ENCODE measurements around the gene ATF1. TPM values are rescaled to one million over a fixed set of nuclear protein-coding genes. Genes with fewer than 3 reads are reported as not detected.

The ATF1 gene
- total and polyA plus RNA-seq, 2 experiments from 2014 or later: 24.7 to 35.5 TPM

GRCh38 chr12:50772877-50773276, 9.0 kb downstream of the ATF1 start:
- Histone ChIP-seq H3K4me3 (no peak overlapping the region), H4K20me1 (ENCODE audit: insufficient read depth, poor library complexity, severe bottlenecking) (peaks cover 19% of the 10 kb centered on the region), H3K9me2 (replicated peaks; ENCODE audit: insufficient read depth) (no peaks in the 10 kb centered on the region), H3K27ac (no peak overlapping the region), H3K4me1 (ENCODE audit: insufficient read depth) (peaks cover 13% of the 10 kb centered on the region), H3K27me3 (no peaks in the 10 kb centered on the region), H3K4me2 (no peak overlapping the region), H3K9me3 (ENCODE audit: low read depth) (no peaks in the 10 kb centered on the region), H2AFZ (no peak overlapping the region), H3K79me2 (peaks cover 96% of the 10 kb centered on the region), H3K36me3 (replicated peaks; ENCODE audit: insufficient read depth, low read depth) (no peaks in the 10 kb centered on the region)
- 97% methylated on average over 2 of the region's 2 CpGs for WGBS (ENCODE audit: low lambda C conversion rate, missing lambda C conversion rate)
- TF ChIP-seq EZH2 (IDR thresholded peaks at IDR 0.05; ENCODE audit: borderline replicate concordance): no peak
- TF ChIP-seq CTCF (IDR thresholded peaks at IDR 0.05; ENCODE audit: poor library complexity): no peak
- no peak for TF ChIP-seq EZH2phosphoT487 (IDR thresholded peaks at IDR 0.05; ENCODE audit: low read depth, severe bottlenecking, unreplicated experiment)
- DNase-seq (ENCODE audit: low spot score): no peak

- DNase-seq (ENCODE audit: low spot score): no peak
- Histone ChIP-seq H3K4me3 (no peak overlapping the region), H3K9me3 (ENCODE audit: low read depth) (no peaks in the 10 kb centered on the region), H3K79me2 (peaks cover 96% of the 10 kb centered on the region), H3K27me3 (no peaks in the 10 kb centered on the region), H3K27ac (no peak overlapping the region), H3K36me3 (replicated peaks; ENCODE audit: insufficient read depth, low read depth) (no peaks in the 10 kb centered on the region), H2AFZ (no peak overlapping the region), H3K9me2 (replicated peaks; ENCODE audit: insufficient read depth) (no peaks in the 10 kb centered on the region), H4K20me1 (ENCODE audit: insufficient read depth, poor library complexity, severe bottlenecking) (peaks cover 9% of the 10 kb centered on the region), H3K4me2 (no peak overlapping the region), H3K4me1 (ENCODE audit: insufficient read depth) (no peaks in the 10 kb centered on the region)
- no peak for TF ChIP-seq EZH2phosphoT487 (IDR thresholded peaks at IDR 0.05; ENCODE audit: low read depth, severe bottlenecking, unreplicated experiment)
- TF ChIP-seq EZH2 (IDR thresholded peaks at IDR 0.05; ENCODE audit: borderline replicate concordance): no peak
- no peak for TF ChIP-seq CTCF (IDR thresholded peaks at IDR 0.05; ENCODE audit: poor library complexity)
- 96% methylated on average over 2 of the region's 2 CpGs for WGBS (ENCODE audit: low lambda C conversion rate, missing lambda C conversion rate)
These were observed 11.3 kb downstream of the ATF1 start for GRCh38 chr12:50775251-50775650.

GRCh38 chr12:50776749-50777728, 13.1 kb downstream of the ATF1 start:
- TF ChIP-seq EZH2phosphoT487 (IDR thresholded peaks at IDR 0.05; ENCODE audit: low read depth, severe bottlenecking, unreplicated experiment) (no peak), CTCF (IDR thresholded peaks at IDR 0.05; ENCODE audit: poor library complexity) (no peak), EZH2 (IDR thresholded peaks at IDR 0.05; ENCODE audit: borderline replicate concordance) (no peak)
- H3K9me2 ChIP-seq (replicated peaks; ENCODE audit: insufficient read depth): no peaks in the 10 kb centered on the region
- H3K27ac ChIP-seq: no peak overlapping the region
- no peak overlapping the region for H3K4me2 ChIP-seq
- H3K4me3 ChIP-seq: no peak overlapping the region
- H3K4me1 ChIP-seq (ENCODE audit: insufficient read depth): no peaks in the 10 kb centered on the region
- H3K79me2 ChIP-seq: peaks cover 89% of the 10 kb centered on the region
- 92% methylated on average over 9 of the region's 9 CpGs for WGBS (ENCODE audit: low lambda C conversion rate, missing lambda C conversion rate)
- H2AFZ ChIP-seq: no peak overlapping the region
- DNase-seq (ENCODE audit: low spot score): no peak
- H4K20me1 ChIP-seq (ENCODE audit: insufficient read depth, poor library complexity, severe bottlenecking): peaks cover 9% of the 10 kb centered on the region
- no peaks in the 10 kb centered on the region for H3K27me3 ChIP-seq
- H3K9me3 ChIP-seq (ENCODE audit: low read depth): no peaks in the 10 kb centered on the region
- no peaks in the 10 kb centered on the region for H3K36me3 ChIP-seq (replicated peaks; ENCODE audit: insufficient read depth, low read depth)
